ENCODE data around the gene NDUFB6.
A peak's percentile ranks its signal among the peaks of the same experiment; 100 is the strongest.
"Not testable (repeated sequence)": the region's sequence is repeated elsewhere in the genome, so short reads cannot be mapped to it uniquely, and the experiment has no call there.

NDUFB6 gene

GRCh38 chr9:32533816-32534215 is 39.1 kb downstream of the NDUFB6 start:
- H3K4me3 ChIP-seq (ENCODE audit: low read length): no peak overlapping the region
- no peaks in the 10 kb centered on the region for H3K27me3 ChIP-seq (ENCODE audit: control insufficient read depth, insufficient read depth, low read length)
- no peaks in the 10 kb centered on the region for H3K4me1 ChIP-seq (ENCODE audit: control insufficient read depth, low read depth, low read length)
- no peaks in the 10 kb centered on the region for H3K9me3 ChIP-seq (ENCODE audit: control insufficient read depth, low read depth, low read length)
- H3K27ac ChIP-seq (ENCODE audit: low read length): no peak overlapping the region
- peaks cover 2% of the 10 kb centered on the region for H3K36me3 ChIP-seq (ENCODE audit: control insufficient read depth, low read depth, low read length)
- no peak overlapping the region for H3K9ac ChIP-seq (ENCODE audit: low read length)

DNA sequence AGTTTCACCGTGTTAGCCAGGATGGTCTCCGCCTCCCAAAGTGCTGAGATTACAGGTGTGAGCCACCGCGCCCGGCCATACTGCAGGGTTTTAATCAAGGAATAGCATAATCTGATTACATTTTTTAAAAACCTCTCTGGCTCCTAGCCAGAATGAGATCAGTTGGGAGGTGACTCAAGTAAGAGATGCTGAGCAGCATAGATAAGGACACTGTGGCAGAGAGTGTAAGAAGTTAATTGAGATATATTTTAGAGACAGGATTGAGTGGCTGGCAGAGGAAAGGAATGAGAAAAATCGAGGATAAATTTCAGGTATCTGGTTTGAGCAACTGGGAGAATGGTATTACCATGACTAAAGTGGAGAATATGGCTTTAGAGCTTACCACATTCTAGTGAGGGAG is 39.6 kb downstream of the NDUFB6 start:
- no peak overlapping the region for H3K27ac ChIP-seq (ENCODE audit: low read length)
- H3K9me3 ChIP-seq (ENCODE audit: control insufficient read depth, low read depth, low read length): no peaks in the 10 kb centered on the region
- no peak overlapping the region for H3K9ac ChIP-seq (ENCODE audit: low read length)
- no peak overlapping the region for H3K4me3 ChIP-seq (ENCODE audit: low read length)
- H3K4me1 ChIP-seq (ENCODE audit: control insufficient read depth, low read depth, low read length): no peaks in the 10 kb centered on the region
- peaks cover 2% of the 10 kb centered on the region for H3K36me3 ChIP-seq (ENCODE audit: control insufficient read depth, low read depth, low read length)
- H3K27me3 ChIP-seq (ENCODE audit: control insufficient read depth, insufficient read depth, low read length): no peaks in the 10 kb centered on the region

- H3K4me3 ChIP-seq (ENCODE audit: low read length): peak overlapping the region; percentile 87
- peaks cover 9% of the 10 kb centered on the region for H3K4me1 ChIP-seq (ENCODE audit: control insufficient read depth, low read depth, low read length)
- H3K9ac ChIP-seq (ENCODE audit: low read length): peak overlapping the region; percentile 67
- no peak overlapping the region for H3K27ac ChIP-seq (ENCODE audit: low read length)
- no peaks in the 10 kb centered on the region for H3K27me3 ChIP-seq (ENCODE audit: control insufficient read depth, insufficient read depth, low read length)
- no peaks in the 10 kb centered on the region for H3K9me3 ChIP-seq (ENCODE audit: control insufficient read depth, low read depth, low read length)
- no peaks in the 10 kb centered on the region for H3K36me3 ChIP-seq (ENCODE audit: control insufficient read depth, low read depth, low read length)
These were observed 46.3 kb downstream of the NDUFB6 start for GRCh38 chr9:32526707-32527048.

GRCh38 chr9:32526041-32526706 is 46.8 kb downstream of the NDUFB6 start, which contains the start of gene RIGI:
Gene RIGI, minus strand, starts transcription at chr9:32526196. Its CDS starts 30 bp downstream, at chr9:32526166.
- no peak within 1 kb of the TSS for H3K27ac ChIP-seq (ENCODE audit: low read length)
- H3K4me1 ChIP-seq (ENCODE audit: control insufficient read depth, low read depth, low read length): peaks cover 9% of the 10 kb centered on the region
- H3K4me3 ChIP-seq (ENCODE audit: low read length): peak within 1 kb of the TSS; percentile 87
- H3K9ac ChIP-seq (ENCODE audit: low read length): peak within 1 kb of the TSS; percentile 67
- peaks cover 4% of the 10 kb centered on the region for H3K9me3 ChIP-seq (ENCODE audit: control insufficient read depth, low read depth, low read length)
- H3K36me3 ChIP-seq (ENCODE audit: control insufficient read depth, low read depth, low read length): no peaks in the 10 kb centered on the region
- H3K27me3 ChIP-seq (ENCODE audit: control insufficient read depth, insufficient read depth, low read length): no peaks in the 10 kb centered on the region

DNA sequence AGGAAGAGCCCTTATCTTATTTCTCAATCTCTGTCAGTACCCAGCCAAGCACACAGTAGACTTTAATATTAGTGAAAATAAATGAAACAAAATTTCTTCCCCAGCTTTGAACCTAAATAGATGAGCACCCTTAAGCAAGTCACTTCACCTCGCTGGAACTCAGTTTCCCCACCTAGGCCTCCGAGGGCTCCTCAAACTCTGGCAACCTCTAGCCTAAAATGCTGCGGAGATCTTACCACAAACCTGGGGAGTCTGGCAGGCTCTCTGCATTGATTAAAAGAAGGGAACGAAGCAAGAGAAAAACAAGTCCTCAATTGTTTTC is 47.3 kb downstream of the NDUFB6 start:
- Histone ChIP-seq H3K9me3 (ENCODE audit: control insufficient read depth, low read depth, low read length) (peaks cover 4% of the 10 kb centered on the region), H3K27me3 (ENCODE audit: control insufficient read depth, insufficient read depth, low read length) (no peaks in the 10 kb centered on the region), H3K4me3 (ENCODE audit: low read length) (peak overlapping the region; percentile 87), H3K27ac (ENCODE audit: low read length) (no peak overlapping the region), H3K9ac (ENCODE audit: low read length) (peak overlapping the region; percentile 67), H3K36me3 (ENCODE audit: control insufficient read depth, low read depth, low read length) (no peaks in the 10 kb centered on the region), H3K4me1 (ENCODE audit: control insufficient read depth, low read depth, low read length) (peaks cover 9% of the 10 kb centered on the region)

GRCh38 chr9:32524892-32525708 is 47.9 kb downstream of the NDUFB6 start:
- Histone ChIP-seq H3K27ac (ENCODE audit: low read length) (no peak overlapping the region), H3K9ac (ENCODE audit: low read length) (peak overlapping the region; percentile 67), H3K4me3 (ENCODE audit: low read length) (peak overlapping the region; percentile 87), H3K9me3 (ENCODE audit: control insufficient read depth, low read depth, low read length) (peaks cover 4% of the 10 kb centered on the region), H3K27me3 (ENCODE audit: control insufficient read depth, insufficient read depth, low read length) (no peaks in the 10 kb centered on the region), H3K36me3 (ENCODE audit: control insufficient read depth, low read depth, low read length) (no peaks in the 10 kb centered on the region), H3K4me1 (ENCODE audit: control insufficient read depth, low read depth, low read length) (peaks cover 9% of the 10 kb centered on the region)

- H3K27me3 ChIP-seq (ENCODE audit: control insufficient read depth, insufficient read depth, low read length); H3K36me3 ChIP-seq (ENCODE audit: control insufficient read depth, low read depth, low read length); H3K4me1 ChIP-seq (ENCODE audit: control insufficient read depth, low read depth, low read length); H3K9ac ChIP-seq (ENCODE audit: low read length); H3K27ac ChIP-seq (ENCODE audit: low read length); H3K9me3 ChIP-seq (ENCODE audit: control insufficient read depth, low read depth, low read length): not testable (repeated sequence)
- peak overlapping the region; percentile 87 for H3K4me3 ChIP-seq (ENCODE audit: low read length)
These were observed 48.4 kb downstream of the NDUFB6 start for GRCh38 chr9:32524558-32524891.

DNA sequence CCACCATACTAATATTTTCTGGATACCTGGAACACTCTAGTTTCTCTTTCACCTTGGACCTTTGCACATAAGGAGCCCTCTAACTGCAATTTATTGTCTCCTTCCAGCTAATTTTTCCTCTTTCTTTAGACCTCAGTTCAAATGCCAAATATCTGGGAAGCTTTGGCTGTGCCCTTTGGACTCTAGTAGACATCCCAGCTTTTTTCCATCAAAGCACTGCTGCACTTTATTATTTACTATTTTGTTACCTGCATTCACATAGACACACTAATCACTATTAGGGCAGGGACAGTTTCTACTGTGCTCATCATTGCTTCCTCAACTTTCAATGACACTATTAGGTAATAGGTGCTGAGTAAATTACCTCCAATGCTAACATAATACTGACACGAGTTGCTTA is 49.0 kb downstream of the NDUFB6 start:
- H3K4me3 ChIP-seq (ENCODE audit: low read length): no peak overlapping the region
- H3K4me1 ChIP-seq (ENCODE audit: control insufficient read depth, low read depth, low read length): peaks cover 9% of the 10 kb centered on the region
- no peak overlapping the region for H3K9ac ChIP-seq (ENCODE audit: low read length)
- H3K36me3 ChIP-seq (ENCODE audit: control insufficient read depth, low read depth, low read length): no peaks in the 10 kb centered on the region
- no peak overlapping the region for H3K27ac ChIP-seq (ENCODE audit: low read length)
- no peaks in the 10 kb centered on the region for H3K27me3 ChIP-seq (ENCODE audit: control insufficient read depth, insufficient read depth, low read length)
- peaks cover 12% of the 10 kb centered on the region for H3K9me3 ChIP-seq (ENCODE audit: control insufficient read depth, low read depth, low read length)

GRCh38 chr9:32518276-32518675 is 54.7 kb downstream of the NDUFB6 start:
- Histone ChIP-seq H3K36me3 (ENCODE audit: control insufficient read depth, low read depth, low read length) (no peaks in the 10 kb centered on the region), H3K9me3 (ENCODE audit: control insufficient read depth, low read depth, low read length) (peaks cover 37% of the 10 kb centered on the region), H3K4me3 (ENCODE audit: low read length) (no peak overlapping the region), H3K27me3 (ENCODE audit: control insufficient read depth, insufficient read depth, low read length) (no peaks in the 10 kb centered on the region), H3K9ac (ENCODE audit: low read length) (no peak overlapping the region), H3K4me1 (ENCODE audit: control insufficient read depth, low read depth, low read length) (no peaks in the 10 kb centered on the region), H3K27ac (ENCODE audit: low read length) (no peak overlapping the region)

DNA sequence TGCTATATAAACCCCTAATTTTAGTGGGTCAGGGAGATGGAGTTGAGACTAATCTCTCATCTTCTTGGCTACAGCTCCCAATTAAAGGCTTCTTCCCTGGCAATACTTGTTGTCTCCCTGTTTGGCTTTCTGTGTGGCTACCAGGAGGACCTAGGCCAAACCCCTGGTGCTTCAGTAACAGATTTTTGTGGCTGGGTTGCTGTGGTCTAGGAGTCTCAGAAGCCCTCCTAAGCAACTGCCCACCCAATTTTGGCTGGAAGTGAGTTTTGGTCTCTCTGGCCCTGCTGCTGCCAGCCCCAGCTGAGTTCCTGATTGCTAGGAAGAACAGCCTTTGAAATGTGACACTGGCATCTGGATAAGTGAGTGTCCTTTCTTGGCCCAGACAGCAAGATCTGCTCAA is 56.7 kb downstream of the NDUFB6 start:
- H3K27me3 ChIP-seq (ENCODE audit: control insufficient read depth, insufficient read depth, low read length): no peaks in the 10 kb centered on the region
- no peak overlapping the region for H3K4me3 ChIP-seq (ENCODE audit: low read length)
- H3K27ac ChIP-seq (ENCODE audit: low read length): no peak overlapping the region
- no peak overlapping the region for H3K9ac ChIP-seq (ENCODE audit: low read length)
- H3K4me1 ChIP-seq (ENCODE audit: control insufficient read depth, low read depth, low read length): no peaks in the 10 kb centered on the region
- H3K36me3 ChIP-seq (ENCODE audit: control insufficient read depth, low read depth, low read length): no peaks in the 10 kb centered on the region
- peaks cover 33% of the 10 kb centered on the region for H3K9me3 ChIP-seq (ENCODE audit: control insufficient read depth, low read depth, low read length)

- Histone ChIP-seq H3K9ac (ENCODE audit: low read length) (no peak overlapping the region), H3K4me1 (ENCODE audit: control insufficient read depth, low read depth, low read length) (peaks cover 10% of the 10 kb centered on the region)
These were observed 64.2 kb downstream of the NDUFB6 start for GRCh38 chr9:32508728-32509127.

GRCh38 chr9:32503008-32503407 is 70.0 kb downstream of the NDUFB6 start:
- Histone ChIP-seq H3K27me3 (ENCODE audit: control insufficient read depth, insufficient read depth, low read length) (no peaks in the 10 kb centered on the region), H3K27ac (ENCODE audit: low read length) (no peak overlapping the region), H3K36me3 (ENCODE audit: control insufficient read depth, low read depth, low read length) (no peaks in the 10 kb centered on the region), H3K4me1 (ENCODE audit: control insufficient read depth, low read depth, low read length) (no peaks in the 10 kb centered on the region), H3K9ac (ENCODE audit: low read length) (no peak overlapping the region), H3K9me3 (ENCODE audit: control insufficient read depth, low read depth, low read length) (no peaks in the 10 kb centered on the region), H3K4me3 (ENCODE audit: low read length) (no peak overlapping the region)

More at GRCh38 chr9:32508728-32509127, 64.2 kb downstream of the NDUFB6 start:
- H3K27ac ChIP-seq (ENCODE audit: low read length): no peak overlapping the region
- no peaks in the 10 kb centered on the region for H3K27me3 ChIP-seq (ENCODE audit: control insufficient read depth, insufficient read depth, low read length)
- no peak overlapping the region for H3K4me3 ChIP-seq (ENCODE audit: low read length)
- no peaks in the 10 kb centered on the region for H3K36me3 ChIP-seq (ENCODE audit: control insufficient read depth, low read depth, low read length)
- H3K9me3 ChIP-seq (ENCODE audit: control insufficient read depth, low read depth, low read length): no peaks in the 10 kb centered on the region
